Neural cell (in vitro differentiated cells): ENCODE measurements around the gene RALGAPB. TPM values are rescaled to one million over a fixed set of nuclear protein-coding genes. Genes with fewer than 3 reads are reported as not detected.

ENCODE experiments used
- H2AFZ ChIP-seq: fragments of 200-600, 300-800 bp; sonication (generic), shearing (Covaris generic); 2 replicates; pipeline ENCODE4 v1.6.0; 2014; ENCODE audit warnings: low read depth, mild to moderate bottlenecking, antibody characterized with exemption, low read length, moderate library complexity
- H3F3A ChIP-seq: fragments of 200-600 bp; shearing (Covaris generic); 2 replicates; pipeline ENCODE4 v1.6.1; 2016; ENCODE audit warnings: mild to moderate bottlenecking, moderate library complexity, mixed read lengths, antibody characterized with exemption, low read length; ENCODE audit not compliant: insufficient read depth, poor library complexity, severe bottlenecking
- H3K27ac ChIP-seq: fragments of 200-600, 300-800 bp; sonication (generic), shearing (Covaris generic); 2 replicates; pipeline ENCODE4 v1.5.1; 2014; ENCODE audit warnings: mild to moderate bottlenecking, low read length, moderate library complexity
- H3K27me3 ChIP-seq: fragments of 300-800, 200-600 bp; sonication (generic), shearing (Covaris generic); 2 replicates; pipeline ENCODE4 v1.6.0; 2014; ENCODE audit warnings: mild to moderate bottlenecking, low read depth, low read length, moderate library complexity; ENCODE audit not compliant: insufficient read depth
- H3K36me3 ChIP-seq: fragments of 300-800, 200-600 bp; sonication (generic), shearing (Covaris generic); 2 replicates; pipeline ENCODE4 v1.5.1; 2014; ENCODE audit warnings: mild to moderate bottlenecking, antibody characterized with exemption, low read length, moderate library complexity; ENCODE audit not compliant: insufficient read depth
- H3K4me2 ChIP-seq: fragments of 300-800, 200-600 bp; sonication (generic), shearing (Covaris generic); 2 replicates; pipeline ENCODE4 v1.6.0; 2014; ENCODE audit warnings: mild to moderate bottlenecking, low read length
- H3K4me3 ChIP-seq: fragments of 300-800, 200-600 bp; sonication (generic), shearing (Covaris generic); 2 replicates; pipeline ENCODE4 v1.5.1; 2014; ENCODE audit warnings: mild to moderate bottlenecking, low read length, moderate library complexity
- H3K79me2 ChIP-seq: fragments of 200-600 bp; shearing (Covaris generic); replicated peaks from 2 replicates; pipeline ENCODE4 v1.6.0; 2014; ENCODE audit warnings: mild to moderate bottlenecking, low read length, moderate library complexity; ENCODE audit not compliant: insufficient read depth
- H3K9ac ChIP-seq: fragments of 300-800, 200-600 bp; sonication (generic), shearing (Covaris generic); 2 replicates; pipeline ENCODE4 v1.6.1; 2016; ENCODE audit warnings: mild to moderate bottlenecking, low read length, mixed read lengths
- H3K9me2 ChIP-seq: fragments of 200-600 bp; shearing (Covaris generic); 2 replicates; pipeline ENCODE4 v1.6.1; 2016; ENCODE audit warnings: mild to moderate bottlenecking, low read length, mixed read lengths; ENCODE audit not compliant: insufficient read depth
- H3K9me3 ChIP-seq: fragments of 200-600, 300-800 bp; sonication (generic), shearing (Covaris generic); 2 replicates; pipeline ENCODE4 v1.6.1; 2016; ENCODE audit warnings: mild to moderate bottlenecking, mixed run types, low read length, moderate library complexity, mixed read lengths
- H4K20me1 ChIP-seq: fragments of 200-600 bp; shearing (Covaris generic); 2 replicates; pipeline ENCODE4 v1.6.1; 2016; ENCODE audit warnings: mild to moderate bottlenecking, mixed run types; ENCODE audit not compliant: insufficient read depth
- CTCF ChIP-seq: fragments of 450-650 bp; IDR thresholded peaks from 2 replicates; pipeline ENCODE4 v1.5.1; 2014; ENCODE audit warnings: antibody characterized with exemption, mild to moderate bottlenecking, moderate library complexity; ENCODE audit not compliant: poor library complexity, severe bottlenecking
- EP300 ChIP-seq: fragments of 450-650 bp; conservative IDR thresholded peaks from 2 replicates; pipeline ENCODE4 v1.6.1; 2014; ENCODE audit warnings: antibody characterized with exemption, mild to moderate bottlenecking, moderate library complexity; ENCODE audit not compliant: poor library complexity, severe bottlenecking
- EZH2 ChIP-seq: fragments of 200-600, 300-800 bp; shearing (Covaris generic), sonication (generic); IDR thresholded peaks from 2 replicates; pipeline ENCODE4 v1.6.1; 2014; ENCODE audit warnings: antibody characterized with exemption, low read length, borderline replicate concordance, mild to moderate bottlenecking; ENCODE audit not compliant: insufficient read depth, poor library complexity, severe bottlenecking
- MXI1 ChIP-seq: fragments of 450-650 bp; conservative IDR thresholded peaks from 2 replicates; pipeline ENCODE4 v1.6.1; 2014; ENCODE audit warnings: antibody characterized with exemption, mild to moderate bottlenecking; ENCODE audit not compliant: poor library complexity, severe bottlenecking
- POLR2AphosphoS5 ChIP-seq: IDR thresholded peaks from 2 replicates; pipeline ENCODE4 v1.6.1; 2012
- RAD21 ChIP-seq: fragments of 450-650 bp; conservative IDR thresholded peaks from 2 replicates; pipeline ENCODE4 v1.6.1; 2014; ENCODE audit warnings: antibody characterized with exemption, mild to moderate bottlenecking, moderate library complexity
- REST ChIP-seq: IDR thresholded peaks from 2 replicates; pipeline ENCODE4 v1.6.1; 2012; ENCODE audit warnings: borderline replicate concordance
- SMC3 ChIP-seq: fragments of 450-650 bp; conservative IDR thresholded peaks from 2 replicates; pipeline ENCODE4 v1.6.1; 2014; ENCODE audit warnings: antibody characterized with exemption, mild to moderate bottlenecking, moderate library complexity; ENCODE audit not compliant: poor library complexity
- TAF1 ChIP-seq: IDR thresholded peaks from 2 replicates; pipeline ENCODE4 v1.6.1; 2012; ENCODE audit warnings: low read depth
- polyA plus RNA-seq: library from polyadenylated mRNA; depleted of rRNA; stranded (reverse); fragments of >200 nt; gene quantifications from 2 replicates; pipeline ENCODE4 v1.2.3, GENCODE V29; 2014

RALGAPB gene
- polyA plus RNA-seq, 1 donor from 2014 or later = 30.0 TPM

GRCh38 chr20:38559764-38560163 lies 87.1 kb downstream of the RALGAPB start:
- TF ChIP-seq POLR2AphosphoS5 (no peak), CTCF (no peak), EZH2 (no peak), RAD21 (no peak), MXI1 (no peak), EP300 (no peak), REST (no peak), TAF1 (no peak)
- H3K27ac ChIP-seq = no peak overlapping the region
- H3K9me2 ChIP-seq = no peaks in the 10 kb centered on the region
- H3K79me2 ChIP-seq = no peaks in the 10 kb centered on the region
- H2AFZ ChIP-seq = no peak overlapping the region
- no peak overlapping the region for H3K9ac ChIP-seq
- no peaks in the 10 kb centered on the region for H3F3A ChIP-seq
- H3K9me3 ChIP-seq = no peaks in the 10 kb centered on the region
- no peak overlapping the region for H3K4me3 ChIP-seq
- no peaks in the 10 kb centered on the region for H3K27me3 ChIP-seq
- H4K20me1 ChIP-seq = no peaks in the 10 kb centered on the region
- H3K4me2 ChIP-seq = no peak overlapping the region
- peaks cover 4% of the 10 kb centered on the region for H3K36me3 ChIP-seq

- Histone ChIP-seq H3K4me2 (no peak overlapping the region), H3K9me2 (no peaks in the 10 kb centered on the region), H4K20me1 (no peaks in the 10 kb centered on the region), H3K79me2 (no peaks in the 10 kb centered on the region), H3K36me3 (peaks cover 8% of the 10 kb centered on the region), H2AFZ (no peak overlapping the region), H3F3A (no peaks in the 10 kb centered on the region), H3K27ac (no peak overlapping the region), H3K4me3 (no peak overlapping the region), H3K9me3 (no peaks in the 10 kb centered on the region), H3K27me3 (no peaks in the 10 kb centered on the region), H3K9ac (no peak overlapping the region)
- TF ChIP-seq RAD21 = no peak
- no peak for TF ChIP-seq EZH2
- no peak for TF ChIP-seq SMC3
- no peak for TF ChIP-seq REST
These were observed 91.3 kb downstream of the RALGAPB start for GRCh38 chr20:38563802-38564431.
